GM12878 (cell line): ENCODE measurements around the gene BLOC1S4. TPM values are rescaled to one million over a fixed set of nuclear protein-coding genes. Genes with fewer than 3 reads are reported as not detected.
"Not testable (repeated sequence)": the region's sequence is repeated elsewhere in the genome, so short reads cannot be mapped to it uniquely, and the experiment has no call there.

Experiments used
- ATAC-seq: fragments of 200-7000 bp; cut with Tn5 transposase; 3 replicates; pipeline ENCODE4 v1.9.1; 2020; ENCODE audit warnings: mild to moderate bottlenecking, moderate library complexity
- BruUV-seq: library from RNA; stranded (reverse); fragments of 400-500 nt; replicated peaks from 2 replicates; lab custom pipeline; 2021; lab: Mats Ljungman, UMichigan
- CTCF ChIA-PET: fragments of 300-600 bp; sonication (Branson Sonifier 250); formaldehyde crosslinking; extraction: SDS; loops from one replicate; lab custom pipeline; 2021; ENCODE audit warnings: inconsistent platforms; lab: Yijun Ruan, JAX
- POLR2A ChIA-PET: fragments of 350-600 bp; formaldehyde crosslinking; extraction: SDS; loops from one replicate; lab custom pipeline; 2021; ENCODE audit warnings: inconsistent platforms; lab: Charles Lee
- RAD21 ChIA-PET: fragments of 300-600 bp; sonication (Branson Sonifier 250); formaldehyde crosslinking; loops from one replicate; lab custom pipeline; 2023; ENCODE audit warnings: antibody characterized with exemption; ENCODE audit not compliant: unreplicated experiment; lab: Charles Lee
- SMC1A ChIA-PET: fragments of 300-600 bp; sonication (Branson Sonifier 250); formaldehyde crosslinking; loops from one replicate; lab custom pipeline; 2023; ENCODE audit not compliant: unreplicated experiment, uncharacterized antibody; lab: Charles Lee
- DNase-seq: peaks from one replicate; pipeline ENCODE4 v3.0.0-alpha.2; 2011; ENCODE audit warnings: low read depth, low spot score
- FAIRE-seq: peaks from 3 replicates; lab custom pipeline; 2011; peaks lifted over from hg19 to GRCh38; lab: Jason Lieb, UNC
- H2AFZ ChIP-seq: 2 replicates; pipeline ENCODE4 v1.6.0; 2011; ENCODE audit warnings: low read depth, low read length, control low read depth; ENCODE audit not compliant: control insufficient read depth
- H3K27ac ChIP-seq: 2 replicates; pipeline ENCODE4 v1.5.1; 2011; ENCODE audit warnings: control low read depth; ENCODE audit not compliant: control insufficient read depth, insufficient read depth
- H3K27me3 ChIP-seq, 2 experiments: replicated peaks in 1 of 2; 2 replicates each; pipeline versions ENCODE4 v1.6.0 to v1.6.1; 2011; ENCODE audit warnings: low read length in 1 of 2; ENCODE audit not compliant: control insufficient read depth in 2 of 2, insufficient read depth in 2 of 2
- H3K36me3 ChIP-seq, 2 experiments: 2 replicates each; pipeline ENCODE4 v1.5.1; 2011; ENCODE audit warnings: low read length in 1 of 2; ENCODE audit not compliant: control insufficient read depth in 2 of 2, insufficient read depth in 2 of 2
- H3K4me1 ChIP-seq: 2 replicates; pipeline ENCODE4 v1.6.1; 2011; ENCODE audit warnings: mild to moderate bottlenecking, low read length, moderate library complexity, mixed read lengths; ENCODE audit not compliant: control insufficient read depth, insufficient read depth
- H3K4me2 ChIP-seq: 2 replicates; pipeline ENCODE4 v1.6.0; 2011; ENCODE audit warnings: control low read depth; ENCODE audit not compliant: control insufficient read depth, insufficient read depth
- H3K4me3 ChIP-seq: fragments of 200-600 bp; sonication (generic); 2 replicates; pipeline ENCODE4 v1.5.1; 2016
- H3K79me2 ChIP-seq: 2 replicates; pipeline ENCODE4 v1.6.0; 2011; ENCODE audit warnings: low read length; ENCODE audit not compliant: control insufficient read depth, insufficient read depth
- H3K9ac ChIP-seq: 2 replicates; pipeline ENCODE4 v1.8.0; 2011; ENCODE audit warnings: low read length, control low read depth, mixed read lengths; ENCODE audit not compliant: control insufficient read depth, insufficient read depth
- H3K9me3 ChIP-seq: replicated peaks from 3 replicates; pipeline ENCODE4 v1.5.1; 2011; ENCODE audit warnings: mild to moderate bottlenecking, low read length; ENCODE audit not compliant: control insufficient read depth, insufficient read depth
- H4K20me1 ChIP-seq: 2 replicates; pipeline ENCODE4 v1.6.0; 2011; ENCODE audit not compliant: control insufficient read depth, insufficient read depth
- NFIC ChIP-seq: IDR thresholded peaks from 2 replicates; pipeline ENCODE4 v1.6.1; 2012; ENCODE audit warnings: low read depth, mild to moderate bottlenecking, inconsistent platforms, low read length, moderate library complexity
- NR2C2 ChIP-seq: IDR thresholded peaks from 2 replicates; pipeline ENCODE4 v1.6.1; 2011; ENCODE audit warnings: borderline replicate concordance, low read depth; ENCODE audit not compliant: control insufficient read depth, insufficient read length
- WGBS: methylation state at CpG from one replicate; pipeline ENCODE4 v1.1.6; 2016; ENCODE audit warnings: low lambda C conversion rate; ENCODE audit not compliant: insufficient replicate concordance, insufficient coverage; ENCODE audit errors: missing lambda C conversion rate; 5-methylcytosine and 5-hydroxymethylcytosine counted together
- in situ Hi-C: fragments of 300-500 bp; cut with MboI; formaldehyde crosslinking; loops from 9 replicates; pipeline ENCODE4 v1.14.3; 2018; ENCODE audit warnings: mixed read lengths
- intact Hi-C: fragments of 100-400 bp; cut with micrococcal nuclease; formaldehyde crosslinking; loops from one replicate; pipeline ENCODE4 v1.14.2; 2022; ENCODE audit not compliant: unreplicated experiment
- polyA plus RNA-seq, 11 experiments: library from polyadenylated mRNA; depleted of rRNA in 4 of 11; unstranded in 6 of 11; stranded (reverse) in 5 of 11; fragments of >200 nt; fragmentation: Nextera tagmentation in 4 of 11; fragmentation: Illumina TruSeq in 1 of 11; extraction: Ambion mirVana in 4 of 11; extraction: Trizol in 1 of 11; gene quantifications; 1 replicate in 1 of 11; 2 replicates in 10 of 11; pipeline versions ENCODE4 v1.2.1 to v1.2.3, GENCODE V29; 2011 to 2016; ENCODE audit warnings: inconsistent platforms in 2 of 11, missing spikeins in 2 of 11, low read depth in 1 of 11
- total RNA-seq, 4 experiments: library from RNA; depleted of rRNA in 3 of 4; stranded (reverse); fragments of >200 nt in 3 of 4; fragmentation: Illumina TruSeq in 1 of 4; extraction: Trizol in 1 of 4; gene quantifications; 2 replicates each; pipeline versions ENCODE4 v1.2.1 to v1.2.3, GENCODE V29; 2013 to 2021
- TF ChIP-seq, protein P1 (sequence below): IDR thresholded peaks from 2 replicates; pipeline ENCODE4 v1.6.1; 2011; ENCODE audit warnings: borderline replicate concordance, low read depth, mild to moderate bottlenecking, moderate library complexity, low read length; ENCODE audit not compliant: insufficient read depth, poor library complexity, severe bottlenecking

BLOC1S4 gene
- total and polyA plus RNA-seq, 10 of the 15 experiments (the other 5 are each of a cell fraction or from before 2014, with no cell fraction given): 2.7 to 23.8 (median 9.5) TPM

DNA sequence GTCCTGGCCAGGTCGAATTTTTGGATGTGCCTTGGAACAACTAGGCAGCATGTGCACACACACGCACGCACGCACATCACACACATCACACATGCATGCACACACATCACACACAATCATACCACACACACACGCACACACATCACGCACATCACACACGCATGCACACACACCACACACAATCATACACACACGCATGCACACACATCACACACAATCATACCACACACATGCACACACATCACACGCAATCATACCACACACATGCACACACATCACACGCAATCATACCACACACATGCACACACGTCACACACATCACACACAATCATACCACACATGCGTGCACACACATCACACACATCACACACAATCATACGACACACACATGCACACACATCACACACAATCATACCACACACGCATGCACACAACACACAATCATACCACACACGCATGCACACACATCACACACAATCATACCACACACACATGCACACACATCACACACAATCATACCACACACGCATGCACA lies 9.5 kb downstream of the BLOC1S4 start:
- FAIRE-seq, H2AFZ ChIP-seq, DNase-seq, POLR2A ChIA-PET, BruUV-seq, SMC1A ChIA-PET, H3K4me2 ChIP-seq, H3K9me3 ChIP-seq, intact Hi-C loops, H3K4me3 ChIP-seq, H3K36me3 ChIP-seq, H4K20me1 ChIP-seq, H3K27ac ChIP-seq, ATAC-seq, in situ Hi-C loops, H3K9ac ChIP-seq, H3K79me2 ChIP-seq, CTCF ChIA-PET, H3K4me1 ChIP-seq, H3K27me3 ChIP-seq: not testable (repeated sequence)
- RAD21 ChIA-PET: interaction anchor here (1.4 kb wide), 1 partner anchor 148 kb away, joined by 5 read pairs; no protein-coding TSS in a partner anchor
- TF ChIP-seq, protein P1, sequence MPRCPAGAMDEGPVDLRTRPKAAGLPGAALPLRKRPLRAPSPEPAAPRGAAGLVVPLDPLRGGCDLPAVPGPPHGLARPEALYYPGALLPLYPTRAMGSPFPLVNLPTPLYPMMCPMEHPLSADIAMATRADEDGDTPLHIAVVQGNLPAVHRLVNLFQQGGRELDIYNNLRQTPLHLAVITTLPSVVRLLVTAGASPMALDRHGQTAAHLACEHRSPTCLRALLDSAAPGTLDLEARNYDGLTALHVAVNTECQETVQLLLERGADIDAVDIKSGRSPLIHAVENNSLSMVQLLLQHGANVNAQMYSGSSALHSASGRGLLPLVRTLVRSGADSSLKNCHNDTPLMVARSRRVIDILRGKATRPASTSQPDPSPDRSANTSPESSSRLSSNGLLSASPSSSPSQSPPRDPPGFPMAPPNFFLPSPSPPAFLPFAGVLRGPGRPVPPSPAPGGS: peak; percentile 89
- TF ChIP-seq NR2C2: peak; percentile 15
- TF ChIP-seq NFIC: peak; percentile 39; the same call in 1 of the 2 replicates
- WGBS: 77% methylated on average over 15 of the region's 16 CpGs
